Measurements from ENCODE around the gene LRRC37A2.
"Not testable (repeated sequence)": the region's sequence is repeated elsewhere in the genome, so short reads cannot be mapped to it uniquely, and the experiment has no call there.

- TF ChIP-seq EZH2 (IDR thresholded peaks at IDR 0.05); POLR2AphosphoS5 (IDR thresholded peaks at IDR 0.05; ENCODE audit: borderline replicate concordance, low read depth, low read length); FOXP2 (optimal IDR thresholded peaks at IDR 0.05; ENCODE audit: control extremely low read depth, extremely low read length, insufficient read depth): not testable (repeated sequence)
These were observed 59.5 kb downstream of the LRRC37A2 start for GRCh38 chr17:46571796-46572195.
